Memory B cell (primary cell): ENCODE measurements around the gene MTMR1.

ENCODE experiments used
- ATAC-seq: fragments of 150-1000 bp; cut with Tn5 transposase; 2 replicates; pipeline ENCODE4 v1.10.0; 2021; ENCODE audit warnings: low read depth, mild to moderate bottlenecking, moderate library complexity
- DNase-seq, 2 donors: peaks; one replicate each; pipeline ENCODE4 v3.0.0; 2022; ENCODE audit warnings: low spot score in 2 of 2
- H3K27ac Mint-ChIP-seq: one replicate; pipeline ENCODE4 v1.8.0; 2022; ENCODE audit warnings: mild to moderate bottlenecking, moderate library complexity, mixed read lengths
- H3K27me3 Mint-ChIP-seq: one replicate; pipeline ENCODE4 v1.8.0; 2022; ENCODE audit warnings: mixed read lengths
- H3K36me3 Mint-ChIP-seq: one replicate; pipeline ENCODE4 v1.8.0; 2022; ENCODE audit warnings: mild to moderate bottlenecking, mixed read lengths
- H3K4me1 Mint-ChIP-seq: one replicate; pipeline ENCODE4 v1.8.0; 2022; ENCODE audit warnings: mixed read lengths
- H3K4me3 Mint-ChIP-seq: one replicate; pipeline ENCODE4 v1.8.0; 2022; ENCODE audit warnings: mild to moderate bottlenecking, moderate library complexity, mixed read lengths
- H3K9me3 Mint-ChIP-seq: one replicate; pipeline ENCODE4 v1.8.0; 2022; ENCODE audit warnings: mixed read lengths

The MTMR1 gene

DNA sequence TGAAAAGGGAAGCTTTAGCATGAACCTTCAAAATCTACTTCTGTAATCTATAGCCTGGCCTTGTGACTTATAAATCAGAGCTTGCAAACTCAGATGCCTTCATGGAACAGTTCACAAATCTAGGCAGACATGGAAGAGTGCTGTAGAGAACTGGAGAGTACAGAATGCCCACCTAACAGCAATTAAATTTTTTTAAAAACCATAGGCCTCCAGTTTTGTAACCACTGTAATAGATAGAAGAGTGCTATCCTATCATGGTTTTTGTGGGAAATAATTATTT is 10.4 kb downstream of the MTMR1 start:
- DNase-seq: no peak
- peaks cover 12% of the 10 kb centered on the region for H3K4me1 Mint-ChIP-seq
- peaks cover 14% of the 10 kb centered on the region for H3K36me3 Mint-ChIP-seq
- H3K4me3 Mint-ChIP-seq: no peak overlapping the region
- H3K27me3 Mint-ChIP-seq: no peaks in the 10 kb centered on the region
- H3K27ac Mint-ChIP-seq: peak overlapping the region; percentile 50
- ATAC-seq: no peak
- no peaks in the 10 kb centered on the region for H3K9me3 Mint-ChIP-seq

DNA sequence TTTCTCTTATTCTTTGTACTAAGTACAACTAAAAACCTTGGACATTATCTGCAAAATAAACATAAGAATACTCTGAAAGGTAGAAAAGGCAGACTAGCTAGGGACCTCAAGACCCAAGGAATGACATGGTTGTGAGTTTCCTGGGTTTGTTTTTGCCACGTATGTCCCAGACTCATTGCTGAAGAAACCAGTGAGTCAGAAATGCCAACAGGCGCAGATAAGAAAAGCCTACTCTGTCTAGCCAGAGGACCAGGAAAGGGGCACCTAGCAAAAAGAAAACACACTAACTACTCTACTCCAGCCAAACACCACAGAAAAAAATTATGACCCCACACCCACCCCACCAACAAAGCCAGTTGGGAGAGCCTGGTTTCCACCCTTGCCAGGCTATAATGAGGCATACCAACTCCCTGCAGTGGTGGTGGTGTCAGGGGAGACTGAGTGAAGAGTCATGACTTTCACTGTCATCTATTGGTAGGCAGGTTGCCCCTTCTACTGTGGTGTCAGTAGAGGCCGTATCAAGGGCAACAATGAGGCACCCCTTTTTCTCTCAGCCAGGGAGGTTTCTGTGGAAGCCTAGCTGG is 10.9 kb downstream of the MTMR1 start:
- ATAC-seq: no peak
- DNase-seq: no peak
- Mint-ChIP-seq H3K36me3 (peaks cover 14% of the 10 kb centered on the region), H3K4me3 (no peak overlapping the region), H3K9me3 (no peaks in the 10 kb centered on the region), H3K4me1 (peaks cover 12% of the 10 kb centered on the region), H3K27me3 (no peaks in the 10 kb centered on the region), H3K27ac (peak overlapping the region; percentile 39)

DNA sequence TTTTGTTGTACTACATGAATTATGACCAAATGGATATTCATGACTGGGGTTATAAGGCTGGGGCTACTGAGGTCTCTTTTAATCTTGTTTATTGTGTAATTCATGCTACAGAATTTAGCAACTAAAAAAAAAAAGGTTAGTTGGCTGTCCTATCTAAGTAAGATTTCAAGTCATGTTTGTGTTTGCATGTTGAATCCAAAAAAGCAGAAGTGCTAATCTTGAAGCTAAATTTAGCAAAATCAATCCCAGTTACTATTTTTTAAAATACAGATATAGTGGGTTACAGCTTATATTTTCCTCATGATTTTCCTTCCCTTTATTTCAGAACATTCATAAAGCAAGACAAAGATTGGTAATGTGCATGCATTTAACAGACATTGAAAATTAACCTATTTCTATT is 19.4 kb downstream of the MTMR1 start:
- H3K27me3 Mint-ChIP-seq: no peaks in the 10 kb centered on the region
- H3K27ac Mint-ChIP-seq: no peak overlapping the region
- no peaks in the 10 kb centered on the region for H3K36me3 Mint-ChIP-seq
- DNase-seq: no peak
- peak overlapping the region; percentile 17 for H3K4me3 Mint-ChIP-seq
- no peak for ATAC-seq
- peaks cover 23% of the 10 kb centered on the region for H3K4me1 Mint-ChIP-seq
- H3K9me3 Mint-ChIP-seq: no peaks in the 10 kb centered on the region

DNA sequence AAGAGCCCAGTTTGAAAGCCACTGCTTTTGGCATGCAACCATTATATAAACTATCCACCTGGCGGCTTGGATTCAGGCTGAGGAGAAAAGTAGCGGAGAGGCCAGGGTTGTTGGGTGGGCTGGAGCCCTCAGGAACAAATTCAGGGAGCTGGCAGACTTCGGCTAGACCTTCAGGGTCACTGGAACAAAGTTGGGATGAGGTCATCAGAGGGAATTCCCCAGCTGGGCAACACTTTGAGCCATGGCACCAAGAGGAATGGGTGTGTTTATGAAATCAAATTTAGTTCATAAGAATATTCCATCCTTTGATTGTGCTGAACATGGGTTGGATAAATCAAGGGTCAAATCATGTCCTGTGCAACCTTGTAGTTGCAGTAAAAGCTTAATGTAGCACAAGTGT is 22.0 kb downstream of the MTMR1 start:
- Mint-ChIP-seq H3K36me3 (no peaks in the 10 kb centered on the region), H3K4me1 (peaks cover 17% of the 10 kb centered on the region), H3K27ac (peak overlapping the region; percentile 50), H3K9me3 (no peaks in the 10 kb centered on the region), H3K4me3 (no peak overlapping the region), H3K27me3 (no peaks in the 10 kb centered on the region)
- DNase-seq: no peak
- ATAC-seq: no peak

DNA sequence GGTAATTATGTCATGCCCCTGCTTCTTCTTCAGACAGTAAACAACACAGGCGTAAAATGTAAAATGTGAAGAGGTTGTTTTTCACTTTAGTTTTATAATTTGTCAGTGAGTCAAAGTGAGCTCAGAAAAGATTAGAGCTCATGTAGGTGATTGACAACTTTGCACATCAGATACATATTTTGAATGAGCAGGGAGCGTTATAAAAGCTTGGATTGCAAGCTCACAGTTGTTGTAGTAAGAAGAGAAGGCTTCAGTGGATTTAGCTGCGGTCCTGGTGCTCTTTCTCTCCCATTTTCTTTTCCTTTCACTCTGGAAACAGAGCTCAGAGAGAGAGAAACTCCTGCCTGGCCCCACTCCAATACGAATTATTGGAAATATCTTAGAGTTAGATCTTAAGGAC is 26.4 kb downstream of the MTMR1 start:
- Mint-ChIP-seq H3K36me3 (peaks cover 7% of the 10 kb centered on the region), H3K4me1 (peaks cover 6% of the 10 kb centered on the region), H3K27me3 (no peaks in the 10 kb centered on the region), H3K9me3 (no peaks in the 10 kb centered on the region), H3K27ac (no peak overlapping the region), H3K4me3 (no peak overlapping the region)
- no peak for ATAC-seq
- no peak for DNase-seq

DNA sequence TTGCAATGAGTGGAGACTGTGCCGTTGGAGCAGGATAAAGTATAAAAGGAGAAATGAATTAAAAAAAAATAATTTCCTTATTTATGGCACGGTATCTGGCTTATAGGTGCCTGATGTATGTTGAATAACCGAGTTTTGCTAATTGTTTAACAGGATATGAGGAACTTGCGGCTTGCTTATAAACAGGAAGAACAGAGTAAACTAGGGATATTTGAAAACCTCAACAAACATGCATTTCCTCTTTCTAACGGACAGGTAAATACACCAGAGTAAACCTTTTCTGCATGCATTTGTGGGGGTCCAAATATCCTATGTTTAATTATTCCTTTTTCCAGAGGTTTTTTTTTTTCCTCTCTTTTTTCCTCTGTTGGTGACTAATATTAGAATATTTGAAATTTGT is 36.8 kb downstream of the MTMR1 start:
- Mint-ChIP-seq H3K4me3 (no peak overlapping the region), H3K4me1 (peaks cover 10% of the 10 kb centered on the region), H3K9me3 (no peaks in the 10 kb centered on the region), H3K27ac (peak overlapping the region; percentile 72), H3K27me3 (no peaks in the 10 kb centered on the region), H3K36me3 (peaks cover 23% of the 10 kb centered on the region)
- DNase-seq (no peak), ATAC-seq (peak; percentile 52)

DNA sequence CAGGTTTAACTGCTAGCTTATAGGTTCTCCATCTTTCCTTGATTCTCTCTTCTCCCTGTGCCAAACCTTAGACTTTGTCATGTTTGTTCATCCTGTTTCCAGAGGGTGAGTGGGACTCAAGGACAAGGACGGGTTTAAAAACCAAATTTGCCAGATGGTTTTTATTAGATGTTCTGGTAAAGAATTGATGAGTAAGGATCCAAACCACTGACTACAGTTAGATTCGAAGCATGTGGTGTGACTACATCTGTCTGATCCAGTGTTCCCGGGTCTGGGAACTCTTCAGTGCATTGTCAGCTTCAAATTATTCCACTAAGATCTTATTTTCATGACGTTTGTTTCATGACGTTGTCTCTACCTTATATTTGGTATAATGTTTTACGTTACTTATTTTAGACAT is 37.5 kb downstream of the MTMR1 start:
- H3K36me3 Mint-ChIP-seq: peaks cover 29% of the 10 kb centered on the region
- H3K27ac Mint-ChIP-seq: no peak overlapping the region
- H3K9me3 Mint-ChIP-seq: no peaks in the 10 kb centered on the region
- no peak for DNase-seq
- H3K4me3 Mint-ChIP-seq: no peak overlapping the region
- no peaks in the 10 kb centered on the region for H3K27me3 Mint-ChIP-seq
- H3K4me1 Mint-ChIP-seq: peaks cover 14% of the 10 kb centered on the region
- ATAC-seq: no peak

DNA sequence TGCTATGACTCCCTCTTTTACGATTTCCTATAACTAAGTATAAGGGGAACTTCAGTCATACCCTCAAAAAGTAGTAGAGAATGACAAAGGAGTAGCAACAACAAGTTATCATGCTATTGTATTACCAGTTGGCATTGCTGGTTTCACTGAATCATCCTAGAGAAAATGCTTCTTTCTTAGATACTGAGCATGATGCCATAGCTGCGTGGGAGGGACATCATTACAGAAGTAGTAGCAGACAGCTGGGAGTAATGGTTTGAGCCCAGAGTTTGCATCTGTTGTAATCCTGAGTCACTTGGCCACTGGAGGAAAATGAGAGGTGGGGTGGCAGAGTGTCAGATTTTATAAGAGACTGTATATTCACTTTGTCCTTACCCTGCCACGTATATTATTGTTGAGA is 38.6 kb downstream of the MTMR1 start:
- DNase-seq (no peak), ATAC-seq (no peak)
- H3K4me1 Mint-ChIP-seq: peaks cover 17% of the 10 kb centered on the region
- no peaks in the 10 kb centered on the region for H3K9me3 Mint-ChIP-seq
- peak overlapping the region; percentile 77 for H3K27ac Mint-ChIP-seq
- H3K36me3 Mint-ChIP-seq: peaks cover 32% of the 10 kb centered on the region
- H3K27me3 Mint-ChIP-seq: no peaks in the 10 kb centered on the region
- no peak overlapping the region for H3K4me3 Mint-ChIP-seq

DNA sequence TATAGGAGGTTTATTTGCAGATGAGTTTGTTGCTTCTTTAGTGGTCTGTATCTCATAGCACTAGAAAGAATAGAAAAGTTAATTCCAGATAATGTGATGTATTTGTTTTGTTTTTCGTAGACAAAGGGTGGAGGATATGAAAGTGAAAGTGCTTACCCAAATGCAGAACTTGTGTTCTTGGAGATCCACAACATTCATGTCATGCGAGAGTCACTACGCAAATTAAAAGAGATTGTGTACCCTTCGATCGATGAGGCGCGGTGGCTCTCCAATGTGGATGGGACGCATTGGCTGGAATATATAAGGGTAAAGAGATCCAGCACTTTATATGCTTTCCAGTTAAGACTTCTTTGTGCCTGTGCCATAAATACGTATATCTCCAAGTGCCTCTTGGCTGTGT is 43.3 kb downstream of the MTMR1 start:
- Mint-ChIP-seq H3K27me3 (no peaks in the 10 kb centered on the region), H3K27ac (peak overlapping the region; percentile 99), H3K4me3 (peak overlapping the region; percentile 75), H3K4me1 (peaks cover 21% of the 10 kb centered on the region), H3K9me3 (no peaks in the 10 kb centered on the region), H3K36me3 (peaks cover 42% of the 10 kb centered on the region)
- DNase-seq (peak in 1 of 2 donors; percentile 9), ATAC-seq (peak; percentile 95)

DNA sequence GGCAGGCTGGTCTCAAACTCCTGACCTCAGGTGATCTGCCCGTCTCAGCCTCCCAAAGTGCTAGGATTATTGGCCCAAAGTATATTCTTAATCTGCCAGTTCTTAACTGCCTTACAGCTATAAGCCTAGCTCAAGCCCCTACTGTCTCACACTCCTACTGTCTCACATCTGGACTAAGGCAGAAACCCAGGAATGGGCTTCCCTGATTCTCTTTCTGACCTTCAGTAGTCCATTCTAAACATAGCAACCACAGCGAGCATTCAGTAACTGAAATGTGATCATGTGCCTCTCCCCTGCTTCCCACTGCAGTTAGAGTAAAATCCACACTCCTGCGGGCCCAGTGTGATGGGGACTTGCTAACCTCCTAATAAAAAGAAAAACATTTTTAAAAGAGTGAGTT is 58.9 kb downstream of the MTMR1 start:
- no peaks in the 10 kb centered on the region for H3K4me1 Mint-ChIP-seq
- no peak overlapping the region for H3K27ac Mint-ChIP-seq
- ATAC-seq (no peak), DNase-seq (no peak)
- H3K4me3 Mint-ChIP-seq: no peak overlapping the region
- no peaks in the 10 kb centered on the region for H3K9me3 Mint-ChIP-seq
- no peaks in the 10 kb centered on the region for H3K27me3 Mint-ChIP-seq
- peaks cover 17% of the 10 kb centered on the region for H3K36me3 Mint-ChIP-seq

DNA sequence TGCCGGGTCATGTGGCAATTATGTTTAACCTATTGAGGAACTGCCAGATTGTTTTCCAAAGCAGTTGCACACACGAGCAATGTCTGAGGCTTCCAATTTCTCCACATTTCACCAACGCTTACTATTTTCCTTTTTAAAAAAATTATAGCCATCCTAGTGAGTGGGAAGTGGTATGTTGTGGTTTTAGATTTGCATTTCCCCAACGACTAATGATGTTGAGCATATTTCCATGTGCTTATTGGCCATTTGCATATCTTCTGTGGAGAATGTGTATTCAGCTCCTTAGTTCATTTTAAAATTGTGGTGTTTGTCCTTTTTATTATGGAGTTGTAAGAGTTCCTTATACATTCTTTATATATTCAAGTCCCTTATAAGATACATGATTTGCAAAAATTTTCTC is 60.2 kb downstream of the MTMR1 start:
- Mint-ChIP-seq H3K27ac (peak overlapping the region; percentile 45), H3K4me3 (no peak overlapping the region), H3K9me3 (no peaks in the 10 kb centered on the region), H3K4me1 (peaks cover 2% of the 10 kb centered on the region), H3K27me3 (no peaks in the 10 kb centered on the region), H3K36me3 (peaks cover 22% of the 10 kb centered on the region)
- DNase-seq (no peak), ATAC-seq (no peak)

DNA sequence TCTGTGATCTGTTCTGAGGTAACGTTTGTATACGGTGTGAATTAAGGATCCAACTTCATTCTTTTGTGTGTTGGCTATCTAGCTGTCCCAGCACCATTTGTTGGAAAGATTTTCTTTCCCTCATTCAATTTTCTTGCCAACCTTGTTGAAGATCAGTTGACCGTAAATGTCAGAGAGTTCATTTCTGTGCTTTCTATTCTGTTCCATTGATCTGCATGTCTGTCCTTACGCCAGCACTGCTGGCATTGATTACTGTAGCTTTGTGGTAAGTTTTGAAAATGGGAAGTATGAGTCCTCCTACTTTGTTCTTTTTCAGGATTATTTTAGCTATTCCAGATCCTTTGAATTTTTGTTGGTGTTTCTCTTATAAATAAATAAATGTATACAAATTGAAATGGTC is 60.8 kb downstream of the MTMR1 start:
- H3K27ac Mint-ChIP-seq: no peak overlapping the region
- H3K27me3 Mint-ChIP-seq: no peaks in the 10 kb centered on the region
- H3K9me3 Mint-ChIP-seq: no peaks in the 10 kb centered on the region
- DNase-seq: no peak
- no peak overlapping the region for H3K4me3 Mint-ChIP-seq
- H3K36me3 Mint-ChIP-seq: peaks cover 22% of the 10 kb centered on the region
- peaks cover 2% of the 10 kb centered on the region for H3K4me1 Mint-ChIP-seq
- ATAC-seq: no peak

DNA sequence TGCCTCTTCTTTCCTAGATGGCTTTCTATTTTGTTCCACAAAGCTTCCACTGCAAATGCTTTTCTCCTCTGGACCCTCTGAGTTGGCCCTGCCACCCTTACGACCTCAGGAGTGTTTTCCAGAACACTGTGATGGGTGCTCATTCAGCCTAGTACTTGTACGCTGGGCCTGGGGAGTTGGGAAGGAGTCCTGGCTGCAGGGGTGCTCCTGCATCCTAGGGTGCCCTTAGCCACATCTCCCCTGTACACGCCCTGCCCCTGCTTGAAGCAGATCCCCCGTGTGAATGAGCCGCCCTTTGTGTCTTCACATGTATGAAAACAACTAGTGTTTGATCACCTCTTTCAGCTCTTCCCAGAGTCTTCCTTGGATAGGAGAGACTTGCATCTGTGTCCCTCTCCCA is 64.2 kb downstream of the MTMR1 start:
- peak overlapping the region; percentile 62 for H3K27ac Mint-ChIP-seq
- peaks cover 2% of the 10 kb centered on the region for H3K4me1 Mint-ChIP-seq
- peaks cover 10% of the 10 kb centered on the region for H3K36me3 Mint-ChIP-seq

DNA sequence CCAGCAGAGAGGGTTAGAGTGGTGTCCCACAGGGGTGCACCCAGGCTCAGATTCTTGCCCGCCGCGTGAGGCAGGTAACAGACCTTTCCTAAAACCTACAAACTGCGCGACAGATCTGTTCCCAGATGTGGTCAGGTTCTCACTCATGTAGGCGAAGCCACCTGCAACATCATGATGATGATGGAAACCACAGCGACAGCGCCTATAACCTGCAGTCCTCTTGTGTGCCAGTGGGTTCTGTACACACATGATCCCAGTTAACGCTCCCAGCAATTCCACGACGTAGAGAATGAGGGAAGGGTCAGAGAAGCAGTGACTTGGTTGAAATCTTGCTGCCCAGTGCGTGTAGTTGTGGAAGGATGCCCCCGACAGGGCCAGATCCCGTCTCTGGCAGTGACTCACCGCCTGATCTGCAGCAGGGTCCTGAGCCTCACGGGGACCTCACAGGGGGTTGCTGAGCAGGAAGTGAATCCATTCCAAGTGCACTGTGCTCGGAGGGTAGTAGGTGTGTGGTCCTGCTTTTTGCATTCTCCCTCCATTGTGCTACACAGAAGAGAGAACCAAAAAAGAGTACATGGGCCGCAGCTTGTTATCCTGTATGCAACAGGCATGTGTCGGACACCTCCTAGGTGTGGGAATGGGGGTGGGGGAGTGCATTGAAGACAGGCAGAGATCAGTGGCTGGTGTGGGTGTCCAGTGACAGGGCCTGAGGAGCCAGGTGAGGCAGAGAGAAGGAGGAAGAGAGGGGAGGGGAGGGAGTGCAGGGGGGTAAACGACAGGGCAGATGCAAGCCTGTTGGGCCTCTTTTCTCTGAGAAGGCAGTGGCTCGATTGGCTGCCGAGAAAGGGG is 66.6 kb downstream of the MTMR1 start:
- H3K4me3 Mint-ChIP-seq: no peak overlapping the region
- H3K27ac Mint-ChIP-seq: peak overlapping the region; percentile 72
- no peaks in the 10 kb centered on the region for H3K27me3 Mint-ChIP-seq
- H3K4me1 Mint-ChIP-seq: peaks cover 2% of the 10 kb centered on the region
- ATAC-seq: no peak
- no peaks in the 10 kb centered on the region for H3K9me3 Mint-ChIP-seq
- H3K36me3 Mint-ChIP-seq: peaks cover 9% of the 10 kb centered on the region
- DNase-seq: no peak

More for the DNA sequence above, 64.2 kb downstream of the MTMR1 start:
- Mint-ChIP-seq H3K9me3 (no peaks in the 10 kb centered on the region), H3K27me3 (no peaks in the 10 kb centered on the region), H3K4me3 (no peak overlapping the region)
- DNase-seq: no peak
- ATAC-seq: no peak
